Activated naive CD8-positive, alpha-beta T cell treated with anti-CD3 and anti-CD28 coated beads, Interleukin-2, amount 50 U/mL, for 24 hours (primary cell): Measurements from ENCODE around the gene UGCG.
"Not testable (repeated sequence)": the region's sequence is repeated elsewhere in the genome, so short reads cannot be mapped to it uniquely, and the experiment has no call there.

ENCODE experiments used
- ATAC-seq: fragments of 150-1000 bp; cut with Tn5 transposase; one replicate; pipeline ENCODE4 v1.10.0; 2021
- DNase-seq: peaks from one replicate; pipeline ENCODE4 v3.0.0; 2021
- H3K27ac Mint-ChIP-seq: one replicate; pipeline ENCODE4 v1.8.0; 2021; ENCODE audit warnings: mild to moderate bottlenecking, mixed read lengths
- H3K27me3 Mint-ChIP-seq: one replicate; pipeline ENCODE4 v1.8.0; 2021; ENCODE audit warnings: mixed read lengths
- H3K36me3 Mint-ChIP-seq: one replicate; pipeline ENCODE4 v1.8.0; 2021; ENCODE audit warnings: low read depth, mixed read lengths
- H3K4me1 Mint-ChIP-seq: one replicate; pipeline ENCODE4 v1.8.0; 2021; ENCODE audit warnings: mixed read lengths
- H3K4me3 Mint-ChIP-seq: one replicate; pipeline ENCODE4 v1.8.0; 2021; ENCODE audit warnings: mild to moderate bottlenecking, moderate library complexity, mixed read lengths
- H3K9me3 Mint-ChIP-seq: one replicate; pipeline ENCODE4 v1.8.0; 2021; ENCODE audit warnings: mixed read lengths

Gene UGCG

DNA sequence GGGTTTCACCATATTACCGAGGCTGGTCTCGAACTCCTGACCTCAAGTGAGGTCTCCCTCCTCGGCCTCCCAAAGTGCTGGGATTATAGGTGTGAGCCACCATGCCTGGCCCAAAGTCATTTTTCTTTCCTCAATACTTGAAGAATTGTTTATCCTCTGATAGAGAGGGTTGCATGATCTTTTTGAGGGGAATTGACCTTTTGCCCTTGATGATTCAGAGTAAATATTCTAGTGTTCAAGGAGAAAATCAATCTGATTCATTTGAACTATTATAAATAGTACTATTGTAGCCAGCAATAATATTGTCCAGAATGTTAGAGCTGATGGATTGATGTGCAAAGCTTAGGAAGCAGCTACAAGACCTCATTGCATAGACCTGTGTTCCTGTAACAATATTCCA, 47.1 kb downstream of the UGCG start:
- Mint-ChIP-seq H3K4me3 (no peak overlapping the region), H3K4me1 (peaks cover 36% of the 10 kb centered on the region), H3K9me3 (peaks cover under 1% of the 10 kb centered on the region), H3K27ac (no peak overlapping the region), H3K27me3 (peaks cover 3% of the 10 kb centered on the region), H3K36me3 (no peaks in the 10 kb centered on the region)
- peak; percentile 11 for ATAC-seq
- DNase-seq, result no peak

DNA sequence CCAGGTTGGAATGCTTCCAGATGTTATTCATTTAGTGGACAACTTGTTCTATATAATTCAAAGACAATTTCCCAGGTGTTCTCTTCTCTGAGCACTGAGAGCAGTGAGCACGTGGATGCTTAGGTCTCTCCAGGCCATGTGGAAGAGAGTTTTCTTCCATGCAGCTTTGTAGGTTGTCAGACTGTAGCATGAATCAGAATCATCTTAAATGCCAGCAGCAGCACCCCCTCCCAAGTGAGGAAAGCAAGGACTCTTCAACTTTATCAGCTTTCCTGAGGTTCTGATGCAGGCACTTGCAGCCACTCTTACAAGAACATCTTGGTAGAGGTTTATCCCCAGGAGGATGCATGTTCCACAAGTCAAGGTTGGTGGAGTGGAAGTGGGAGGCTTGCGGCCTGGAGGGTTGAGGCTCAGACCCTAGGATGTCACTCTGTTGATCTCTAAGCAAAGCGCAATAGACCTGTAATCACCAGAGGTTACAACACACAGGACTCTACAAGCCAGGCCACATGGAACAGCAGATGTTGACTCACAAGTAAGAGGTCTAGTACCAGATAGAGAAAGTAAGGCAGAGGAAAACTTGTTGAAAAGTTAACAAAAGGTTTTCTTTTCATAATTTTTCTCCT, 47.7 kb downstream of the UGCG start:
- H3K9me3 Mint-ChIP-seq, result no peaks in the 10 kb centered on the region
- DNase-seq (no peak), ATAC-seq (peak; percentile 81)
- H3K4me1 Mint-ChIP-seq, result peaks cover 32% of the 10 kb centered on the region
- H3K4me3 Mint-ChIP-seq, result no peak overlapping the region
- peaks cover 3% of the 10 kb centered on the region for H3K27me3 Mint-ChIP-seq
- no peak overlapping the region for H3K27ac Mint-ChIP-seq
- no peaks in the 10 kb centered on the region for H3K36me3 Mint-ChIP-seq

DNA sequence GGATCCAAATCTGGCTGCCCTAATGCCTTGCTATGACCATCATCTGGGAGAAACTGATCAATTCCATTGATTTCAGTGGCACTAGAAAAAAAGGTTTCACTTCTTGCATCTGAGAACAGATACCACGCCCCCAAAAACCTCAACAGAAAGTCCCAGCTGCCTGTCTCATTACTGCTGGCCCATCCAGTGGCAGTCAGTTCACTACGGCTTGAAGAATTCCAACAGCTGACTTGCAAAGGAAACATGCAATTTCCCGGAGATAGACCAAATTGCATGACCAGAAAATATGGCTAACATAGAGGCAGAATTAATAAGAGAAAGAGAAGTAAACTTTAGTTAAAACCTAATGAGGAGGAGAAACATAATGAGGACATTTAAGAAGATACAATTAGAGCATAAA, 48.6 kb downstream of the UGCG start:
- H3K27ac Mint-ChIP-seq, result peak overlapping the region; percentile 1
- H3K4me1 Mint-ChIP-seq, result peaks cover 27% of the 10 kb centered on the region
- DNase-seq, result peak; percentile 44
- H3K9me3 Mint-ChIP-seq, result no peaks in the 10 kb centered on the region
- peak; percentile 70 for ATAC-seq
- H3K27me3 Mint-ChIP-seq, result peaks cover 3% of the 10 kb centered on the region
- H3K36me3 Mint-ChIP-seq, result no peaks in the 10 kb centered on the region
- no peak overlapping the region for H3K4me3 Mint-ChIP-seq

DNA sequence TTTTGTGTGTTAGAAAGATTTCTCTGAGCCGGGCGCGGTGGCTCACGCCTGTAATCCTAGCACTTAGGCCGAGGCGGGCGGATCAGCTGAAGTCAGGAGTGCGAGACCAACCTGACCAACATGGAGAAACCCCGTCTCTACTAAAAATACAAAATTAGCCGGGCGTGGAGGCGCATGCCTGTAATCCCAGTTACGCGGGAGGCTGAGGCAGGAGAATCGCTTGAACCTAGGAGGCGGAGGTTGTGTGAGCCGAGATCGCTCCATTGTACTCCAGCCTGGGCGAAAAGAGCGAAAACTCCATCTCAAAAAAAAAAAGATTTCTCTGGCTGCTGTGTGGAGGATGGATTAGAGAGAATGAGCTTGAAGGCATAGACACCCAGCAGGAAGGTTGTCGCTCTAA, 51.5 kb downstream of the UGCG start:
- not testable (repeated sequence) for H3K27ac Mint-ChIP-seq, H3K4me3 Mint-ChIP-seq

DNA sequence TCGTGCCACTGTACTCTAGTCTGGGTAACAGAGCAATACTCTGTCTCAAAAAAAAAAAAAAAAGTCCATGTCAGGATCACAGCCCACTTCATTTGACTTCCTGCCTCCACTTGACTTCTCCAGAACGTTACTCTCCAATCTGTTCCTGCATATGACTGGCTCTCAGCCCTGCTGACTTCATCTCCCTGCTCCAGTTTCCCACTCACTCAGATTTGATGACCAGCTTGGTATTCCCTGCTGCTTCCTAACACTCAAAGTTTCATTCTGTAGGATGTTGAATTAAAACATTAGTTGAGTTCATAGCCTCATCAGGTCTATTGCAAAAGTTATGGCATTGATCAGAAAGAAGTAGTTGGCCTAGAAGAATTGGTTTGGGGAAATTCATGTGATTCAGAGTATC, 52.3 kb downstream of the UGCG start:
- no peak for ATAC-seq

More for the DNA sequence above, 51.5 kb downstream of the UGCG start:
- not testable (repeated sequence) for H3K36me3 Mint-ChIP-seq, H3K9me3 Mint-ChIP-seq, ATAC-seq, H3K27me3 Mint-ChIP-seq, DNase-seq
- H3K4me1 Mint-ChIP-seq, result peaks cover 27% of the 10 kb centered on the region

DNA sequence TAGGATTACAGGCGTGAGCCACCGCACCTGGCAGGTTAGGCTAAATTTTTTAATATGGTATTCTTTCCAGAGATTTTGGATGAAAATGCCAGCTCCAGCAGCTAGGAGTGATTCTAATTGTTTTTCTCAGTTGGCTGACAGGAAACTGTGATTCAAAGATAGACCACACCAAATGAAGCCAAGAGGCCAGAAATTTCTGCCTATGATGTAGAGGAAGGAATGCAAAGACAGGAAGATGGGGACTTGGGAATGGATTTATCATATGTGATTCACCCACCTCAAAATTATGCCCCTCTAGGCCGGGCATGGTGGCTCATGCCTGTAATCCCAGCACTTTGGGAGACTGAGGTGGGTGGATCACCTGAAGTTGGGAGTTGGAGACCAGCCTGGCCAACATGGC, 53.3 kb downstream of the UGCG start:
- H3K27me3 Mint-ChIP-seq, result peaks cover 3% of the 10 kb centered on the region
- H3K27ac Mint-ChIP-seq, result no peak overlapping the region
- no peak for ATAC-seq
- H3K36me3 Mint-ChIP-seq, result no peaks in the 10 kb centered on the region
- no peak overlapping the region for H3K4me3 Mint-ChIP-seq
- DNase-seq, result no peak
- H3K9me3 Mint-ChIP-seq, result no peaks in the 10 kb centered on the region
- peaks cover 16% of the 10 kb centered on the region for H3K4me1 Mint-ChIP-seq

More for the DNA sequence above, 52.3 kb downstream of the UGCG start:
- no peaks in the 10 kb centered on the region for H3K36me3 Mint-ChIP-seq
- DNase-seq, result no peak
- H3K4me1 Mint-ChIP-seq, result peaks cover 25% of the 10 kb centered on the region
- no peak overlapping the region for H3K4me3 Mint-ChIP-seq
- no peaks in the 10 kb centered on the region for H3K9me3 Mint-ChIP-seq
- no peak overlapping the region for H3K27ac Mint-ChIP-seq
- H3K27me3 Mint-ChIP-seq, result peaks cover 3% of the 10 kb centered on the region

GRCh38 chr9:111952559-111952958, 55.9 kb downstream of the UGCG start:
- Mint-ChIP-seq H3K27me3 (peaks cover 3% of the 10 kb centered on the region), H3K36me3 (no peaks in the 10 kb centered on the region), H3K27ac (no peak overlapping the region), H3K4me3 (no peak overlapping the region), H3K9me3 (no peaks in the 10 kb centered on the region), H3K4me1 (peaks cover 16% of the 10 kb centered on the region)
- DNase-seq (no peak), ATAC-seq (no peak)

GRCh38 chr9:111953444-111953843, 56.8 kb downstream of the UGCG start:
- H3K4me1 Mint-ChIP-seq, result peaks cover 20% of the 10 kb centered on the region
- no peaks in the 10 kb centered on the region for H3K36me3 Mint-ChIP-seq
- peaks cover 4% of the 10 kb centered on the region for H3K27me3 Mint-ChIP-seq
- no peak for ATAC-seq
- no peak for DNase-seq
- no peaks in the 10 kb centered on the region for H3K9me3 Mint-ChIP-seq
- H3K27ac Mint-ChIP-seq, result no peak overlapping the region
- no peak overlapping the region for H3K4me3 Mint-ChIP-seq

DNA sequence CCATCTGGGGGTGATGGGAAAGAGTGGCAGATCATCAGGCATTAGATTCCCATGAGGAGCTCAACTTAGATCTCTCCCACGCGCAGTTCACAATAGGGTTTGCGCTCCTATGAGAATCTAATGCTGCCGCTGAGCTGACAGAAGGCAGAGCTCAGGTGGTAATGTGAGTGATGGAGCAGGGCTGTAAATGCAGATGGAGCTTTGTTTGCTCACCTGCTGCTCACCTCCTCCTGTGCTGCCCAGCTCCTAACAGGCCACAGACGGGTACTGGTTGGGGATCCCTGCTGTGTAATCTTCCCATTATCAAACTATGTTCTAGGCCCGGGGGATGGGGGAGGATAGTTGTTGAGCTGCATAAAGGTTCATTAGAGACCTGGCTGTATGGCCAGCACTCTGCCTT, 58.4 kb downstream of the UGCG start:
- H3K4me3 Mint-ChIP-seq, result no peak overlapping the region
- DNase-seq (no peak), ATAC-seq (no peak)
- peaks cover 4% of the 10 kb centered on the region for H3K27me3 Mint-ChIP-seq
- no peak overlapping the region for H3K27ac Mint-ChIP-seq
- H3K36me3 Mint-ChIP-seq, result no peaks in the 10 kb centered on the region
- H3K4me1 Mint-ChIP-seq, result peaks cover 27% of the 10 kb centered on the region
- H3K9me3 Mint-ChIP-seq, result no peaks in the 10 kb centered on the region

GRCh38 chr9:111957856-111958631, 61.4 kb downstream of the UGCG start:
- H3K4me1 Mint-ChIP-seq, result peaks cover 27% of the 10 kb centered on the region
- DNase-seq (peak; percentile 16), ATAC-seq (peak; percentile 65)
- H3K27ac Mint-ChIP-seq, result no peak overlapping the region
- H3K4me3 Mint-ChIP-seq, result peak overlapping the region; percentile 52
- peaks cover 6% of the 10 kb centered on the region for H3K27me3 Mint-ChIP-seq
- H3K36me3 Mint-ChIP-seq, result no peaks in the 10 kb centered on the region
- H3K9me3 Mint-ChIP-seq, result no peaks in the 10 kb centered on the region

GRCh38 chr9:111959468-111960359, 63.1 kb downstream of the UGCG start:
- Mint-ChIP-seq H3K27me3 (peaks cover 6% of the 10 kb centered on the region), H3K4me3 (no peak overlapping the region), H3K36me3 (no peaks in the 10 kb centered on the region), H3K9me3 (no peaks in the 10 kb centered on the region), H3K27ac (no peak overlapping the region), H3K4me1 (peaks cover 27% of the 10 kb centered on the region)
- ATAC-seq (peak; percentile 24), DNase-seq (no peak)

- not testable (repeated sequence) for H3K27me3 Mint-ChIP-seq
- peaks cover 35% of the 10 kb centered on the region for H3K4me1 Mint-ChIP-seq
Measured at GRCh38 chr9:111960485-111960884, 63.9 kb downstream of the UGCG start.

DNA sequence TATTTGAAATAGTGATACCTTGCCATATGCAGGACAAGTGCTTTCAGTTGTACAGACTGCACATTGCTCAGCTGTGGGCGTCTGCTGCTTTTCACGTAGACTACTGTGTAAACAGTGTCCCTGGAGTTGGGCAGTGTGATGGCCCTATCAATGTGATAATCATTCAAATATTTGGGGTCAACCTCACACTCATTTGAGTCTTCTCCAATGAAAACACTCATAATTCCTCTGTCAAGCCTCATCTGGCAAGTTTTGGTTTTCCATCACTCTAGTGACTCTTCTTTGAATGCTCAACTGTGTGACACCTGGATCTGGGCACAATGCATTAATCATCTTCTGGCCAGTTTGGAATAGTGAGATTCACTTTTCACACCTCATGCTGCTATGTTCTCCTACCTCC, 64.4 kb downstream of the UGCG start:
- Mint-ChIP-seq H3K9me3 (no peaks in the 10 kb centered on the region), H3K27me3 (peaks cover 6% of the 10 kb centered on the region), H3K27ac (no peak overlapping the region), H3K36me3 (peaks cover 3% of the 10 kb centered on the region), H3K4me1 (peaks cover 35% of the 10 kb centered on the region), H3K4me3 (no peak overlapping the region)
- ATAC-seq, result no peak
- no peak for DNase-seq

More at GRCh38 chr9:111960485-111960884, 63.9 kb downstream of the UGCG start:
- not testable (repeated sequence) for ATAC-seq, DNase-seq, H3K9me3 Mint-ChIP-seq, H3K4me3 Mint-ChIP-seq, H3K27ac Mint-ChIP-seq, H3K36me3 Mint-ChIP-seq

DNA sequence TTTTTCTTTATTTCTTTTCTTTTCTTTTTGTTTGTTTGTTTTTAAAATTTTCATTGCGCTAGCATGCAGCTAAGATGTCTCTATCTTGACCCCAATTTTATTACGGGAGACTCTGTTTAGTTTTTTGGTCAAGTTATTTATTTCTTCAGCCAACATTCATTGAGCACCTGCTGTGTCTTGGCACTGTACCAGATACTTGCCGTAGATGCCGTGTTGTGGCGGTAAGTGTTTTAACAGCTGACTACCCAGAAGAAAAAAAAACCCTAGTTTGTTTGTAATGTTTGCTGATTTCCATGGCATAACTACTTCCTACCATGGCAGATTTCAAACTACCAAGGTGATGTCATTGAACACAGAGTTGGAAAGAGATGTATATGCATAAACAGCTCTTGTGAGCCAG, 65.0 kb downstream of the UGCG start:
- no peak for ATAC-seq

More for the DNA sequence above, 65.0 kb downstream of the UGCG start:
- peaks cover 6% of the 10 kb centered on the region for H3K27me3 Mint-ChIP-seq
- H3K36me3 Mint-ChIP-seq, result peaks cover 3% of the 10 kb centered on the region
- H3K4me3 Mint-ChIP-seq, result no peak overlapping the region
- H3K4me1 Mint-ChIP-seq, result peaks cover 36% of the 10 kb centered on the region
- no peaks in the 10 kb centered on the region for H3K9me3 Mint-ChIP-seq
- no peak overlapping the region for H3K27ac Mint-ChIP-seq
- no peak for DNase-seq
